IPS DF 6.9 (cell line): ENCODE measurements around the gene THOC1.

Source experiments
- DNase-seq: peaks from one replicate; pipeline ENCODE4 v3.0.0-alpha.2; 2013; ENCODE audit warnings: low read depth, low spot score
- H3K27ac ChIP-seq: one replicate; pipeline ENCODE4 v1.5.1; 2013; ENCODE audit warnings: low read length, control low read depth
- H3K27me3 ChIP-seq: 2 replicates; pipeline ENCODE4 v1.6.1; 2013; ENCODE audit warnings: mild to moderate bottlenecking, low read length; ENCODE audit not compliant: control insufficient read depth, insufficient read depth
- H3K36me3 ChIP-seq: 2 replicates; pipeline ENCODE4 v1.6.1; 2013; ENCODE audit warnings: low read length; ENCODE audit not compliant: control insufficient read depth, insufficient read depth
- H3K4me1 ChIP-seq: 2 replicates; pipeline ENCODE4 v1.6.1; 2013; ENCODE audit warnings: low read length; ENCODE audit not compliant: control insufficient read depth, insufficient read depth
- H3K4me3 ChIP-seq: 2 replicates; pipeline ENCODE4 v1.5.1; 2013; ENCODE audit warnings: mild to moderate bottlenecking, low read length
- H3K9me3 ChIP-seq: 2 replicates; pipeline ENCODE4 v1.6.1; 2013; ENCODE audit warnings: low read length, inconsistent platforms; ENCODE audit not compliant: control insufficient read depth, insufficient read depth
- WGBS: extraction: QIAGEN DNeasy Blood & Tissue Kit; methylation state at CpG from one replicate; pipeline ENCODE4 v1.1.7; 2013; ENCODE audit warnings: mixed read lengths, missing lambda C conversion rate; ENCODE audit not compliant: insufficient read length, insufficient coverage; 5-methylcytosine and 5-hydroxymethylcytosine counted together

THOC1 gene

DNA sequence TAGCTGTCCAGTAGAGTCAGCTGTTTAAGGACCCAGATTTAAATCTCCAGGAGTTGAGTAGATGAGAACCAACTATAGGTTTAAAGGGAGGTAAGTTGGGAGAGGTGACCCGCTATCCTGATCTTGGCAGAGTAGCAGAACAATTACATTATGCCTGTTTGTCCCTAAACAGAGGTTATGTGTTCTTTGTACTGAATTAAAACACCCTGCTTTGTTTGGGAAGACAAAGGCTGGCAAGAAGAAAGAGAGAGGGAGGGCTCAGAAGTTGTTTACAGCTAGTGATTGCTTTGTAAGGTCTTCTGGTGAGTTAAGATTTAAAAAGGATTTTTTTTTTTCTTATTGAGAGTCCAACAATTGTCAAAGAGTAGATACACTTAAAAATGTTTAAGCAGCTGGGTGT, 72.2 kb downstream of the THOC1 start:
- Histone ChIP-seq H3K4me3 (no peak overlapping the region), H3K27me3 (no peaks in the 10 kb centered on the region), H3K9me3 (no peaks in the 10 kb centered on the region), H3K36me3 (peaks cover 2% of the 10 kb centered on the region; the same call in 1 of the 2 replicates), H3K4me1 (no peaks in the 10 kb centered on the region), H3K27ac (no peak overlapping the region)
- no CpG with 5 or more reads among the region's 1 CpG for WGBS
- no peak for DNase-seq

DNA sequence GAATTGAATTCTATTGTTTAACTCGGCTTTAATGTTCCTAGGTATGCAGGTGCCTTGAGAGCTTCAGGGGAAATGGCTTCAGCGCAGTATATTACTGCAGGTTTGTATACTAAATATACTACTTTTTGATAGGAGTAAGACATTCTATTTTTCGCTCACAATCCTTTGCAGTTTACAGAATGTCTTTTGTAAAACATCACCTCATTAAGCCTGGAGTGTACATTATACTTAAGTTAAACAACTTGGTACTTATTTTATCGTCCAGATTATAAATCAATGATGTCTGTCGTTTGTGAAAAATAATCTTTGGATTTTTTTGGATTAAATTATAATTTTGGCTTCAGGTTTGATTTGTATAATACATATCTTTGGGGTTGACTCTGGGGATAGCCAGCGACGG, 75.0 kb downstream of the THOC1 start:
- Histone ChIP-seq H3K27ac (no peak overlapping the region), H3K36me3 (no peaks in the 10 kb centered on the region), H3K27me3 (no peaks in the 10 kb centered on the region), H3K4me1 (no peaks in the 10 kb centered on the region), H3K4me3 (no peak overlapping the region), H3K9me3 (no peaks in the 10 kb centered on the region)
- DNase-seq, result no peak
- WGBS, result 100% methylated on average over 3 of the region's 7 CpGs

DNA sequence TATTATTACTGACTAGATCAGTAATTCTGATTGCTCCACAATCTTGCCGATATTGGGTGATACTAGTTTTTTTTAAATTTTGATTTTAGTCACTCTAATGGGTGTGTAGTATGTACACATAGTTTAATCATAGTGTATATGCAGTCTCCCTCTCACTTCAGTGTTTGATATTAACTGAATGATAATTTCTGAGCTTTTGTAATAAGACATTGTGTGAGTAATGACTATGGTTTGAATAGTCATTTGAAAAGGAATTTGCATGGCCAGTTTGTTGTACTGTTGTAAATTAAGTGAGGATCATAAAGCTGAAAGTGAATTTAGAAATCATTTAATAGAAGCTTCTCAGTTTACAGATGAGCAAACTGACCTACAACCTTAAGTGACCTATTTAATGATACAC, 76.1 kb downstream of the THOC1 start:
- WGBS, result no CpG with 5 or more reads among the region's 1 CpG
- H3K27ac ChIP-seq, result no peak overlapping the region

DNA sequence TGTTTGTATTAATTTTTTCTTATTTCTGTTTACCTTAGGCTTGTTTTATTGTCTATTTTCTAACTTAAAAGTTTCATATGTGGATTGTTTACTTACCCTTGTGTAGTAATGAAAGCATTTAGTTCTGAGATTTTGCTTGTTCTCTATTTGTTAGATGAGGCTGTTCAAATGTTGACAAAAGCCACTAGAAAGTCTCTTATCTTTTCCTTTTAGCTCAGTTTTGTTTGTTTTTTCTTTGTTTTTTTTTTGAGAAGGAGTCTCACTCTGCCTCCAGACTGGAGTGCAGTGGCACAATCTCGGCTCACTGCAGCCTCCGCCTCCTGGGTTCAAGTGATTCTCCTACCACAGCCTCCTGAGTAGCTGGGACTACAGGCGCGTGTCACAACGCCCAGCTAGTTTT, 78.6 kb downstream of the THOC1 start:
- H3K27me3 ChIP-seq, result no peaks in the 10 kb centered on the region
- no peak overlapping the region for H3K4me3 ChIP-seq
- peaks cover 3% of the 10 kb centered on the region; the same call in 1 of the 2 replicates for H3K36me3 ChIP-seq
- H3K27ac ChIP-seq, result no peak overlapping the region
- H3K9me3 ChIP-seq, result no peaks in the 10 kb centered on the region
- WGBS, result no CpG with 5 or more reads among the region's 5 CpGs
- no peak for DNase-seq
- no peaks in the 10 kb centered on the region for H3K4me1 ChIP-seq

More for the DNA sequence above, 76.1 kb downstream of the THOC1 start:
- H3K27me3 ChIP-seq, result no peaks in the 10 kb centered on the region
- H3K4me1 ChIP-seq, result no peaks in the 10 kb centered on the region
- H3K36me3 ChIP-seq, result no peaks in the 10 kb centered on the region
- no peak for DNase-seq
- no peak overlapping the region for H3K4me3 ChIP-seq
- no peaks in the 10 kb centered on the region for H3K9me3 ChIP-seq

DNA sequence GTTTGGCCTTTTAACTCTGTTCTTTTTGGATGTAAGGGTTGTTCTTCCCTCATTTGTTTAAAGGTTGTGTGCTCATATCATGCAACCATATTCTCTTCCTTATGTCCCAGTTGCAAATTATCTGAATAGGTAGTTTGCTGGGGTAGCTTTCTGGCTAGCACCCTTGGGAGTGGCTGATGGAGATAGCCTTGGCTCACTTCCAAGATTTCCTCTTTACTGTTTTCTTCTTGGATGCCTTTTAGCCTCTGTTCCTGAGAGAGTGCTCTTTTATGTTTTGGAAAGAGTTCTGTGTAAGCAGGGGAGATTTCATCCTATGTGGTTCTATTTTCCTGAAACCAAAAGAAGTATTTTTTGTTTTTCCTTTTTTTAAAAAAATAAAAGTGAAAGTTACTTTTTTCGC, 84.1 kb downstream of the THOC1 start:
- Histone ChIP-seq H3K4me3 (no peak overlapping the region), H3K27me3 (no peaks in the 10 kb centered on the region), H3K4me1 (no peaks in the 10 kb centered on the region), H3K27ac (no peak overlapping the region), H3K9me3 (no peaks in the 10 kb centered on the region), H3K36me3 (peaks cover 6% of the 10 kb centered on the region; the same call in 1 of the 2 replicates)
- DNase-seq, result no peak
- WGBS, result no CpG with 5 or more reads among the region's 1 CpG

DNA sequence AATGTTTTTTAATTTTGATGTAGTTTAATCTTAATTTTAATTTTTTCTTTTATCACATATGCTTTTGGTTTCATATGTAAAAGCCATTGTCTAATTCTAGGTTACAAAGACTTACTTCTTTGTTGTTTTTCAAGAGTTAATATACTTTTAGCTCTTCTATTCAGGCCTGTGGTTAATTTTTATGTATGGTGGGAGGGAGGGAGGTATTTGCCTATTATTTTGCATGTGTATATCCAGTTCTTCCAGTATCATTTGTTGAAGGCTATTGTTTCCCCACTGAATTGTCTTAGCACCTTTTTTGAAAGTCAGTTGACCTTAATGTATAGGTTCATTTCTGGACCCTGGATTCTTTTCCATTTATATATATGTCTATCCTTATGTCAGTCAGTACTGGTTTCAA, 86.1 kb downstream of the THOC1 start:
- H3K9me3 ChIP-seq, result no peaks in the 10 kb centered on the region
- DNase-seq, result no peak
- no peaks in the 10 kb centered on the region for H3K4me1 ChIP-seq
- no peak overlapping the region for H3K4me3 ChIP-seq
- no peak overlapping the region for H3K27ac ChIP-seq
- peaks cover 6% of the 10 kb centered on the region; the same call in 1 of the 2 replicates for H3K36me3 ChIP-seq
- no peaks in the 10 kb centered on the region for H3K27me3 ChIP-seq

DNA sequence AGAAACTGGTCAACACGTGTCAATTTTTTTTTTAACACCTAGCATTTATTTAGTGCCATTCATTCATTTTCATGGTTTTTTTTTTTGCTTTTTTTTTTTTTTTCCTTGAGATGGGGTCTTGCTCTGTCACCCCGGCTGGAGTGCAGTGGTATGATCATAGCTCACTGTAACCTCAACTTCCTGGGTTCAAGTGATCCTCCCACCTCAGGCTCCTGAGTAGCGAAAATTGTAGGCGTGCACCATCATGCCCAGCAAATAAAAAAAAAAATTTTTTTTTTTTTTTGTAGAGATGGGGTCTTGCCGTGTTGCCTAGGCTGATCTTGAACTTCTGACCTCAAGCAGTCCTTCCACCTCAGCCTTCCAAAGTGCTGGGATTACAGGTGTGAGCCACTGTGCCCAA, 88.3 kb downstream of the THOC1 start:
- Histone ChIP-seq H3K27me3 (no peaks in the 10 kb centered on the region), H3K4me1 (no peaks in the 10 kb centered on the region), H3K36me3 (peaks cover 2% of the 10 kb centered on the region; the same call in 1 of the 2 replicates), H3K27ac (no peak overlapping the region), H3K9me3 (no peaks in the 10 kb centered on the region), H3K4me3 (no peak overlapping the region)
- no peak for DNase-seq
- WGBS, result no CpG with 5 or more reads among the region's 5 CpGs

DNA sequence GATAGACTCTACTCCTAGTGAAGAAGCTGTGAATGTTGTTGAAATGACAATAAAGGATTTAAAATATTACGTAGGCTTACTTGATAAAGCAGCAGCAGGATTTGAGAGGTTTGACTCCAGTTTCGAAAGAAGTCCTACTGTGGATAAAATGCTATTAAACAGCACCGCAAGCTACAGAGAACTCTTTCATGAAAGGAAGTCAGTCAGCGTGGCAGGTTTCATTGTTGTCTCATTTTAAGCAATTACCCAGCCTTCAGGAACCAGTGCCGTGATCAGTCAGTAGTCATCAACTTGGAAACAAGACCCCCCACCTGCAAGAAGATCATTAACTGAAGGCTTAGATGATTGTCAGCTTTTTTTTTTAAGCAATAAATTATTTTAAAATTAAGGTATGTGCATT, 95.5 kb downstream of the THOC1 start:
- H3K4me1 ChIP-seq, result no peaks in the 10 kb centered on the region
- H3K27ac ChIP-seq, result no peak overlapping the region
- H3K9me3 ChIP-seq, result no peaks in the 10 kb centered on the region
- H3K27me3 ChIP-seq, result no peaks in the 10 kb centered on the region
- WGBS, result no CpG with 5 or more reads among the region's 5 CpGs
- no peak for DNase-seq
- peaks cover 5% of the 10 kb centered on the region; the same call in 1 of the 2 replicates for H3K36me3 ChIP-seq
- no peak overlapping the region for H3K4me3 ChIP-seq
